ENCODE data around the gene CD80.

CD80 gene

DNA sequence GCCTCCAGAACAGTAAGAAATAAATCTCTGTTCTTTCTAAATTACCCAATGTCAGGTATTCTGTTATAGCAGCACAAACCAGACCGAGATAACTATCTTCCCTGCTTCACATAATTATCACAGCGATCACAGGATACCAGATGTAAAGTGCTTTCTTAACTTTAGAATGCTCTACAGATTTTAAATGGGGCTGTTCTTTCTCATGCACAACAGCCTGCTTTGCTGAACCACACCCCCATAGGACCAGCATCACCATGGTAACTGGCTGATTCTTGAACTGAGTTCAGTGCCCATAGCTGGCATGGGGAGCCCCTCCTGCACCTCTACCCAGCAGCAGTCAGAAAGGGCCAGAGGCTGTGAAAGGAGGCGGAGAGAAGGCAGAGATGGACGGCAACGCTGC is 7.8 kb downstream of the CD80 start:
- in situ Hi-C loops (cut with HindIII; ENCODE audit: low sequenced_read_pairs): no loop called here

DNA sequence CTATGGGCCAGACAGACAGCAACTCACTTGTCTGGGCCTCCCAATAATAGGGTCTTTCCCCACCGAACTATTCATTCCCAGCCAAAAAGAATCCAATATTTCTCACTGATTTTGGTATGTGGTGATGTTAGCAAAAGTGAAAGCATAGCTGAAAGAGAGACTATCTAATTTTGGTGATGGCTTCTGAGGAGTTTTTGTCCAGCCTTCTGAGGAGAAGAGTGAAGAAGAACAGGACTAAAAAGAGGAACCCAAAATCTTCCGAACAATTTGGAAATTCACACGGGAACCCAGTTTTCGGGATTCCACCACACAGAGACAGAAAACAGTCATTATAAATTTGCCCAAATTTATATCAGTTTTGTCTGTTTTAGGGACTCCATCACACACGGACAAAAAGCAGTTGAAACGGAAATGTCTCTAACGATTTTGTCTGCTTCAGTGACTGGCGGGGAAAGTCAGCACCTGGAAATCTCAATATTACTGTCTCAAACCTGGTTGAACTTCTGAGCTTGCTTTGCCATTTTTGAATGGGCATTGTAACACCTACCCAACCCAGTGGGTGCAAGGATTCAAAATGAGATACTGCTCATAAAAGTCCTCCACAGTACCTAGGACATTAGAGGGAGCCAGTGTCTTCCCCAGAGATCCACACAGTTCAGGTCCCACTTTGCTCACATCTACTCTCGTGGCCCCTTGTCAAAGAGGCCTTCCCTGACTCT is 9.1 kb downstream of the CD80 start:
- in situ Hi-C loops (cut with HindIII; ENCODE audit: low sequenced_read_pairs): no loop called here

DNA sequence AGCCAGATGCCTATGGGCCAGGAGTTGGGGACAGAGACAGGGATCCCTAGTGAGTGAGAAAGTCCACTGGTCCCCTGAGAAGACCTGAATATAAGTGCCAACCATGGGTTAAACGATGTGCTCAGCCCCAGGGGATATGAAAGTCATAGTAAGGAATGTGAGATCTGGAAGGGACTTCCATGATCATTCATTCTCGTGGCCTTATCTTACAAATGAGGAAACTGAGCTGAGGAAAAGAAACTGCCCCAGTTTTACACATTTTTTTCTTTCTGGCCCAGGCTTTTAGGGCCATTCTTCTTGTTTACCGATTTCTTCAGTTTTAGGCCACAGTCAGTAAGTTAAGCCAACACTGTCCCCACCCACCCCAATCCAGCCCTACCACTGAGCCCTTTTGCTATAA is 11.1 kb downstream of the CD80 start:
- in situ Hi-C loops (cut with HindIII; ENCODE audit: low sequenced_read_pairs): no loop called here

DNA sequence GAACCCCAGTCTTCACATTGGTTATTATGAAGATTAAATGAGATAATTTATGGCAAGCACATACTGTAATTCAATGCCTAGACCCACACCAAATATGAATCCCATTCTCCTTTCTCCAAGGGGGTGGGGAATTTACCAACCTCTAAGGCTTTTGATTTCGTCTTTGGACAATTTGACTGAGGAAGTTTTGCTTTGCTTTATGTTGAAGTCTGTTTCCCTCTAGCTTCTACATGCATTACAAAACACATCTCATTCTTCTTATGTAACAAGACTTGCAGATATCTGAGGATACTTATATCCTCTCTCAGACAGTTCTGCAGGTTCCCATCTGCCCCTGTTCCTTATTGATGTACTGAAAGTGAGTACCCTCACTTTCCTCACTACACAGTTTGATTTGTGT is 12.2 kb downstream of the CD80 start:
- in situ Hi-C loops (cut with HindIII; ENCODE audit: low sequenced_read_pairs): no loop called here

DNA sequence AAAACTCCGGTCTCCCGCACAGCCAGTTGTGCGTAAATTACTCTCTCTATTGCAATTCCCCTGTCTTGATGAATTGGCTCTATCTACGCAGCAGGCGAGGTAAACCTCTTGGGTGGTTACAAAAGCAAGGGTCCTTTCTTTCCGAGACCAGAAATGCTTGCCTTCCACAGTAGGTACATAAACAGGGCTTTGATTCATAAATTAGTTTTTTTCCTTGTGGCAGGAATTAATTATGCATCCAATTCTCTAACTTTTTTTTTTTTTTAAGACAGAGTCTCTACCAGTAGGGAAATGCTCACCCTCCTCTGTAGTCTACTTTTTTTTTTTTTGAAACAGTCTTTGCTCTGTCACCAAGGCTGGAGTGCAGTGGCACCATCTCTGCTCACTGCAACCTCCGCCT is 16.3 kb downstream of the CD80 start:
- in situ Hi-C loops (cut with HindIII; ENCODE audit: low sequenced_read_pairs): no loop called here

- in situ Hi-C loops (cut with HindIII; ENCODE audit: low sequenced_read_pairs): no loop called here
Measured at GRCh38 chr3:119542168-119542767, 17.1 kb downstream of the CD80 start.

DNA sequence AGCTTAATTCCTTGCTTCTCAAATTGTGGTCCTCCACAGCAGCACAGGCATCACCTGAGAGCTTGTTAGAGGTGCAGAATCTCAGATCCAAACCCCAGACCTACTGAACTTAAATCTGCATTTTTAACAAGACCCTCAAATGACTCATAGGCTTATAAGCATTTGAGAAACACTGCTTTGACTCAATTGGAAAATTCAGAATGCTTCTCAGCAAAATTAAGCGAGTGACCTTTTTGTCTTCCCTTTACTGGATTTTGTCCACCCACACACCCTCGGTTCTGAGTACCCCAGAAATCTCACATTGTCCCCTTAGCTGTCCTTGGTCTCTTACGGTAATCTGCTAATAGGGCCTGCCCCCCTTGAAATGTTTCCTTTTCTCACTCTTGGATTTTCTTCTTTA is 17.9 kb downstream of the CD80 start:
- in situ Hi-C loops (cut with HindIII; ENCODE audit: low sequenced_read_pairs): no loop called here

GRCh38 chr3:119538772-119539171 is 20.6 kb downstream of the CD80 start:
- in situ Hi-C loops (cut with HindIII; ENCODE audit: low sequenced_read_pairs): no loop called here

GRCh38 chr3:119536757-119537156 is 22.7 kb downstream of the CD80 start:
- in situ Hi-C loops (cut with HindIII; ENCODE audit: low sequenced_read_pairs): no loop called here

DNA sequence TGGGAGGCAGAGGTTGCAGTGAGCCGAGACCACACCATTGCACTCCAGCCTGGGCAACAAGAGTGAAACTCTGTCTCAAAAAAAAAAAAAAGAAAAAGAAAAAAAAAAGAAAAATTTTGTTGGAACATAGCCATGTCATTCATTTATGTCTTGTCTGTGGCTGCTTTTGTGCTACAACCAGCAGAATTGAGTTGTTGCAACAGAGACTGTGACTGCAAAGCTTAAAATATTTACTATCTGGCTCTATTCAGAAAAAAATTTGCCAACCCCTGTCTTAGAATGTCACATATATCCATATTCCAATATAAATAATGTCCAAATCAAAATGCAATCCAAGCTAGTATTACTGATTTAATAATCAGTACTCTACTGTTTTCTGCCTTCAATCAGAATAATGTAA is 25.1 kb downstream of the CD80 start:
- in situ Hi-C loops (cut with HindIII; ENCODE audit: low sequenced_read_pairs): no loop called here

DNA sequence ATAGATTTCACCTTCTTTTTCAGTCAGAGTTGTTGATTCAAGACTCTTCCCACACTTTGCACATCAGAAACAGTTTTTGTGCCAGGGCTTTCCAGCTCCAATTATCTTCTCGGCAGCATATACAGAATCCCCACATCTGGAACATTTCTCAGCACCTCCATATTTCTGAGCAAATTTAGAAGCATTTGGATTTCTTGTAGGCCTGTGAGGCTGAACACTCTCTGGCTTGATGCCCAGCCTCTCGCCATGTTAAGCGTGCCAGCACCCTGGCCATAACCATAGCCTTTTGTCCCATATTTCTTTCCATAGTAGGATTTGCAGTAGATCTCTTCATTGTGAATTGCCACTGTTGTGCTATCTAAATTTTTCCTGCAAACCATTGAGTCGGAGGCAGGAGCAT is 28.3 kb downstream of the CD80 start:
- in situ Hi-C loops (cut with HindIII; ENCODE audit: low sequenced_read_pairs): no loop called here

GRCh38 chr3:119530456-119530855 is 29.0 kb downstream of the CD80 start:
- in situ Hi-C loops (cut with HindIII; ENCODE audit: low sequenced_read_pairs): no loop called here

DNA sequence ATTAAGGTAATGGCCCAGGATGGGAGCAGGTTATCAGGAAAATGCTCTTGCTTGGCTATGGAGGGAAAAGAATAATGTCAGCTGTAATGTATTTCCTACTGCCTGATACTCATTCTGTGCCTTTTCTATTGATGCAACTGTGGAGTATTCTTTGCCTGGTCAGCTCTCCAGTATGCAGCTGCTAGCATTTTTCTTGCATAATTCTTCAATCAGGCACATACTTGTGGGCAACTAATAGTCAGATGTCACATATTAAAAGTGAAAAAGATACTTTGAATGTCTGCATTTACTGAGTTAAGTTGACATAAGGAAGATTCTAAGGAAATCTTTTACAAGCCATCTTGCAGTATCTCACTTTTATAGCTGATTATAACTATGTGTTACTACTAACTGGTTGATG is 29.5 kb downstream of the CD80 start:
- in situ Hi-C loops (cut with HindIII; ENCODE audit: low sequenced_read_pairs): no loop called here

- in situ Hi-C loops (cut with HindIII; ENCODE audit: low sequenced_read_pairs): no loop called here
Measured at GRCh38 chr3:119527714-119528113, 31.7 kb downstream of the CD80 start.

DNA sequence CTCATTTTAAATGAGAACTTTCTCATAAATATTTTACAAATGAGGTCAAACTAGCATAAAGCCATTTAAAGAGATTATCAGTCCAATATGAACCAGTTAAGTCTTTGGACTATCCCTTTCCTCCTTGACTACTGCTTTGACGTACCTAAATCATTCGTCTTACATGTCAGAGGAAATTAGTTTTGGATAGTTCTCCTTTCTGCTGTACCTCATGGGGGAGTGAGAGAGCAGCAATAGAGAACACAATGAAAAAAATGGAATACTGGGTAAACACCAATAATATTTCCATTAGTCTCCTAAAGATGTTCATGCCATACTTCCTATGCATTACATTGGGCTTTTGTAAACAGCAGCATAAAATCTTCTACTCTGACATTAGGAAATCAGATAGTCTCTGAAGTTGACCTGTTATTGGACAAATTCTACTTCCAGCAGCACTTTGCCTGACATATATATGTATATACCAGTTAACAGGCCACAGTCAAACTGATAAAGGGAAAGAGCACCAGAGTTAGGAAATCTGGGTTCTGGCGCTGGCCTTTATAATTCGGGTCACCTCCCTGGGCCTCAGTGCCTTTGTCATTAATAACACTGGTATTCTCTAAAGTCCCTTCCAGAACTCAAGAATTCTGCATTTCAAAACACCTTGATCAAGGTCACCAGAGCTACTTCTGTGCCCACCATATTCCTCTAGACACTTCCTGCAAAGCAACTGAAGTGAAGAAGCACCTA is 34.3 kb downstream of the CD80 start:
- in situ Hi-C loops (cut with HindIII; ENCODE audit: low sequenced_read_pairs): no loop called here

DNA sequence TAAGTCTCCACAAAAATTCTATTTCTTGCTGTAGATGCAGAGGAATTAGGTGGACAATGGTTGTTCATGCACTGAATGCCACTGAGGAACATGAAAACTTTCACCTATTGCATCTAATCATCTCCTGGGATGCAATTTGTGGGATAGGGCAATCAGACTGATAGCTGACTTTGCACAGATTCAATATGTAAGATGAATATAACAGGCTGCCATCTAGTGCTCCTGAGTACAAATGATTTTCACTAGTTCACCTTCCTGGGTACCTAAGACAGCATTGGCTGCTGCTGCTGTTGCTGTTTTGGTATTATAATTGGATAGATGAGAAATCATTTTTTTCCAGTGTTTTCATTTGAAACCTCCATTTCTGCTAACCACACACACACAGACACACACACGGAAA is 41.4 kb downstream of the CD80 start:
- in situ Hi-C loops (cut with HindIII; ENCODE audit: low sequenced_read_pairs): no loop called here

DNA sequence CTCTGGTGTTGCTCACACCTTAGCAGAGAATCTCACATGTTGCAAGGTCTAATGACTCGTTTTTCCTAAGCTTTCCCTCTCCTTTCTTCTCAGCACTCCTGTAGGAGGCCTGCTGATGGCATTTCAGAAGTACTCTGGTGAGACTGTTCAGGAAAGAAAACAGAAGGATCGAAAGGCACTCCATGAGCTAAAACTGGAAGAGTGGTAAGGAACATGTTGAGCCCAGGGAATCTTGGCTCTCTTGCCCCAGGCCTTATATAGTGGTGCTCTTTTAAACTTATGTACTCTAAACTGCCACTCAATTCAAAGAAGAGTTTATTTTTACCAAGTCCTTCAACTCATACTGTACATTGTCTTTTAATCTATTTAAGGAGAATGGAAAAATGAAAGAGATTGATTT is 42.3 kb downstream of the CD80 start:
- in situ Hi-C loops (cut with HindIII; ENCODE audit: low sequenced_read_pairs): no loop called here

DNA sequence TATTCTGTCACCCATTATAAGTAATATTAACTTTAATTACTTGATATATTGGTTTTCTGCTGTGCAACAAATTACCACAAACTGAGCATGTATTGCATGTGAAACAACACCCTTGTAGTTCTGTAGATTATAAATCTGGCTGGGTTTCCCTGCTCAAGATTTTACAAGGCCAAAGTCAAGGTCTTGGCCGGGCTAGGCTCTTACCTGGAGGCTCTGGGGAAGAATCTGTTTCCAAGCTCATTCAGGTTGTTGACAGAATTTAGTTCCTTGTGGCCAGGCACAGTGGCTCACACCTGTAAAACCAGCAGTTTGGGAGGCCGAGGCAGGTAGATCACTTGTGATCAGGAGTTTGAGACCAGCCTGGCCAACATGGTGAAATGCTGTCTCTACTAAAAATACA is 44.8 kb downstream of the CD80 start:
- in situ Hi-C loops (cut with HindIII; ENCODE audit: low sequenced_read_pairs): no loop called here

DNA sequence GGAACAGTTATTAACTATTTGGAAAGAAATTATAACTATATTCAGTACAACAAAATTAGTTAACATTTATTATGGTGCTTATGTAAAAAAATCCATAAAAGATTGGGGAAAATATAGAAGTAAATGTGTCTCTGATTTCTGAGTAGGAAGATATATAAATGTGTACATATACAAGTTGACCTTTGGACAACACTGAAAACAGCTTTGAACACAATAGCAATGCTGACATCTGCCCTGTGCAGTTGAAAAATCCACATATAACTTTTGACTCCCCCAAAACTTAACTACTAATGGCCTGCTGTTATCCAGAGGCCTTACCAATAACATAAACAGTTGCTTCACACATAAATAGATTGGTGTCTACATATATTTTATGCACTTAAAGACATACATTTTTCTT is 48.7 kb downstream of the CD80 start:
- in situ Hi-C loops (cut with HindIII; ENCODE audit: low sequenced_read_pairs): no loop called here

GRCh38 chr3:119508172-119508845 is 51.1 kb downstream of the CD80 start:
- in situ Hi-C loops (cut with HindIII; ENCODE audit: low sequenced_read_pairs): no loop called here

DNA sequence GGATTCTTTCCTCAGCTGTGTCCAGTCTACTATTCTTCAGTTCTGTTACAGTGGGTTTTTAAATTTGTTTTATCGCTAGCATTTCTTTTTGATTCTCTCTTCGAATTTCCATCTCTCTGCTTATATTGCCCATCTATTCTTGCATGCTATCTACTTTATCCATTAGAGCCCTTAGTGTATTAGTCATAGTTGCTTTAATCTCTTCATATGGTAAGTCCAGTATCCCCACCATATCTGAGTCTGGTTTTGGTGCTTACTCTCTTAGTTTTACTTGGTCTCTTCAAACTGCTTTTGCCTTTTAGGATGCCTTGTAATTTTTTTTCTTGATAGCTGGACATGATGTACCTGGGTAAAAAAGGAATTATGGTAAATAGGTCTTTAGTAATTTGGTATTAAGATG is 52.0 kb downstream of the CD80 start:
- in situ Hi-C loops (cut with HindIII; ENCODE audit: low sequenced_read_pairs): no loop called here

DNA sequence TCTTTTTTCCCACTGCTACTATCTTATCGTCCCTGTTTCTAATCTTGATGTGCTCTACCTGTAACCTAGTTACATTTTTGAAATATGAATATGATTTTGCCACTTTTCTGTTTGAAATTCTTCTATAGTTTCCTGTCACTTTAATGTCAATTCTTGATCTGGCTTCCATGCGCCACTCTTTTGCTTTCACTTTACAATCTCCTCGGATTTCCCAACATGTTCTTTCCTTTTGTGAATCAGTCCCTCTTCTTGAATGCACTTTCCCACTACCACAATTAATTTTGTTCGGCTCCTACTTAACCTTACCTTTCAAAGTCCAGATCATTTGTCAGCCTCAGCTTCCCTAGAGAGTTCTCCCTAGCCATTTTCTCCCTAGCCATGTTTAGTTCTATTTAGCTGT is 52.8 kb downstream of the CD80 start:
- in situ Hi-C loops (cut with HindIII; ENCODE audit: low sequenced_read_pairs): no loop called here
